HCT116 (cell line): Measurements from ENCODE around the gene SYDE1. TPM values are rescaled to one million over a fixed set of nuclear protein-coding genes. Genes with fewer than 3 reads are reported as not detected.

ENCODE experiments used
- ATAC-seq: fragments of 200-7000 bp; cut with Tn5 transposase; 2 replicates; pipeline ENCODE4 v1.9.1; 2020; ENCODE audit warnings: mild to moderate bottlenecking, moderate library complexity
- BruUV-seq: library from RNA; stranded (reverse); fragments of 400-500 nt; replicated peaks from 2 replicates; lab custom pipeline; 2021; lab: Mats Ljungman, UMichigan
- CTCF ChIA-PET: fragments of 300-600 bp; sonication (Branson Sonifier 250); formaldehyde crosslinking; loops from one replicate; lab custom pipeline; 2021; ENCODE audit warnings: antibody characterized with exemption; lab: Charles Lee
- POLR2A ChIA-PET: fragments of 300-600, 350-600 bp; sonication (Branson Sonifier 250); formaldehyde crosslinking; loops from one replicate; lab custom pipeline; 2021; ENCODE audit warnings: antibody characterized with exemption; lab: Charles Lee
- RAD21 ChIA-PET, 2 experiments: fragments of 300-600 bp; sonication (Branson Sonifier 250); formaldehyde crosslinking; loops; one replicate each; lab custom pipeline; 2023; ENCODE audit warnings: low total read pairs in 2 of 2; ENCODE audit not compliant: uncharacterized antibody in 2 of 2, unreplicated experiment in 2 of 2, low non-redundant PET in 1 of 2; lab: Charles Lee
- DNase-seq: peaks from one replicate; pipeline ENCODE4 v3.0.0-alpha.2; 2010; ENCODE audit warnings: low read depth, low spot score
- H2AFZ ChIP-seq: fragments of 200-600 bp; shearing (Covaris generic), sonication (generic); 2 replicates; pipeline ENCODE4 v1.6.1; 2017; ENCODE audit warnings: low read depth, mixed run types, mixed read lengths, antibody characterized with exemption, low read length; ENCODE audit not compliant: poor library complexity, severe bottlenecking
- H3K27ac ChIP-seq: 2 replicates; pipeline ENCODE4 v1.5.1; 2012; ENCODE audit warnings: low read depth, low read length
- H3K27me3 ChIP-seq: fragments of 200-600 bp; sonication (generic); 2 replicates; pipeline ENCODE4 v1.6.1; 2016; ENCODE audit warnings: mixed run types, low read length, mixed read lengths; ENCODE audit not compliant: insufficient read depth
- H3K36me3 ChIP-seq, 2 experiments: fragments of 200-500 bp in 1 of 2; fragments of 200-600 bp in 1 of 2; sonication (Bioruptor generic) in 1 of 2; sonication (generic) in 1 of 2; 2 replicates each; pipeline versions ENCODE4 v1.5.1 to v1.6.1; 2014 to 2016; ENCODE audit warnings: low read length in 2 of 2, inconsistent platforms in 1 of 2, mixed read lengths in 1 of 2, mixed run types in 1 of 2; ENCODE audit not compliant: insufficient read depth in 2 of 2, control insufficient read depth in 1 of 2
- H3K4me1 ChIP-seq, 2 experiments: fragments of 200-600 bp in 1 of 2; sonication (generic) in 1 of 2; 2 replicates each; pipeline versions ENCODE4 v1.5.1 to v1.6.1; 2012 to 2017; ENCODE audit warnings: low read length in 2 of 2, inconsistent platforms in 1 of 2, mild to moderate bottlenecking in 1 of 2, mixed read lengths in 1 of 2, mixed run types in 1 of 2, moderate library complexity in 1 of 2; ENCODE audit not compliant: insufficient read depth in 2 of 2, control insufficient read depth in 1 of 2
- H3K4me2 ChIP-seq: fragments of 200-600 bp; sonication (generic); 2 replicates; pipeline ENCODE4 v1.6.1; 2017; ENCODE audit warnings: mixed run types, low read length, mixed read lengths
- H3K4me3 ChIP-seq, 2 experiments: fragments of 200-600 bp in 1 of 2; sonication (generic) in 1 of 2; replicated peaks in 1 of 2; 2 replicates each; pipeline ENCODE4 v1.5.1; 2011 to 2016; ENCODE audit warnings: low read length in 2 of 2, control low read depth in 1 of 2, low read depth in 1 of 2, mild to moderate bottlenecking in 1 of 2, mixed read lengths in 1 of 2, mixed run types in 1 of 2
- H3K79me2 ChIP-seq: fragments of 200-600 bp; sonication (generic); 2 replicates; pipeline ENCODE4 v1.6.1; 2017; ENCODE audit warnings: mild to moderate bottlenecking, mixed run types, low read length, moderate library complexity, mixed read lengths; ENCODE audit not compliant: insufficient read depth
- H3K9ac ChIP-seq: fragments of 200-600 bp; sonication (generic); 2 replicates; pipeline ENCODE4 v1.6.1; 2016; ENCODE audit warnings: low read length, mixed read lengths
- H3K9me2 ChIP-seq: fragments of 200-600 bp; sonication (generic), shearing (Covaris generic); 2 replicates; pipeline ENCODE4 v1.6.1; 2017; ENCODE audit warnings: mixed run types, mild to moderate bottlenecking, moderate library complexity; ENCODE audit not compliant: insufficient read depth
- H3K9me3 ChIP-seq, 2 experiments: fragments of 200-500 bp in 1 of 2; fragments of 200-600 bp in 1 of 2; sonication (Bioruptor generic) in 1 of 2; sonication (generic) in 1 of 2; 2 replicates each; pipeline ENCODE4 v1.6.1; 2014 to 2017; ENCODE audit warnings: low read length in 2 of 2, mixed read lengths in 2 of 2, inconsistent platforms in 1 of 2, low read depth in 1 of 2, mild to moderate bottlenecking in 1 of 2, mixed run types in 1 of 2, moderate library complexity in 1 of 2; ENCODE audit not compliant: control insufficient read depth in 1 of 2, insufficient read depth in 1 of 2
- H4K20me1 ChIP-seq: fragments of 200-600 bp; sonication (generic), shearing (Covaris generic); 2 replicates; pipeline ENCODE4 v1.6.1; 2017; ENCODE audit warnings: mixed run types, mild to moderate bottlenecking, moderate library complexity; ENCODE audit not compliant: insufficient read depth
- CBX3 ChIP-seq: IDR thresholded peaks from 2 replicates; pipeline ENCODE4 v1.6.1; 2012; ENCODE audit warnings: low read depth
- CEBPB ChIP-seq: IDR thresholded peaks from 2 replicates; pipeline ENCODE4 v1.6.1; 2012; ENCODE audit warnings: low read depth
- EGR1 ChIP-seq: IDR thresholded peaks from 2 replicates; pipeline ENCODE4 v1.6.1; 2012; ENCODE audit warnings: low read depth
- ELF1 ChIP-seq: IDR thresholded peaks from 2 replicates; pipeline ENCODE4 v1.6.1; 2012; ENCODE audit warnings: low read depth, borderline replicate concordance
- EZH2 ChIP-seq: fragments of 200-600 bp; sonication (generic); IDR thresholded peaks from 2 replicates; pipeline ENCODE4 v1.6.1; 2017; ENCODE audit warnings: antibody characterized with exemption, mixed run types
- FOSL1 ChIP-seq: IDR thresholded peaks from 2 replicates; pipeline ENCODE4 v1.6.1; 2012; ENCODE audit warnings: low read depth
- JUND ChIP-seq: IDR thresholded peaks from 2 replicates; pipeline ENCODE4 v1.6.1; 2012
- POLR2AphosphoS5 ChIP-seq: IDR thresholded peaks from 2 replicates; pipeline ENCODE4 v1.6.1; 2011; ENCODE audit warnings: mild to moderate bottlenecking, low read depth, low read length, moderate library complexity
- RAD21 ChIP-seq: IDR thresholded peaks from 2 replicates; pipeline ENCODE4 v1.6.1; 2012; ENCODE audit warnings: low read depth, mild to moderate bottlenecking
- SIN3A ChIP-seq: IDR thresholded peaks from 2 replicates; pipeline ENCODE4 v1.6.1; 2012; ENCODE audit warnings: low read depth
- SRF ChIP-seq: IDR thresholded peaks from 2 replicates; pipeline ENCODE4 v1.6.1; 2012; ENCODE audit warnings: low read depth
- TCF7L2 ChIP-seq: IDR thresholded peaks from 2 replicates; pipeline ENCODE4 v1.7.0; 2011; ENCODE audit warnings: borderline replicate concordance, inconsistent platforms; ENCODE audit not compliant: insufficient read depth, insufficient read length; ENCODE audit errors: extremely low read depth
- YY1 ChIP-seq: IDR thresholded peaks from 2 replicates; pipeline ENCODE4 v1.6.1; 2011; ENCODE audit warnings: low read length, low read depth, moderate library complexity, mild to moderate bottlenecking; ENCODE audit not compliant: insufficient replicate concordance; ENCODE audit errors: extremely low read depth
- ZNF274 ChIP-seq: fragments of 200-500 bp; sonication (Bioruptor generic); IDR thresholded peaks from 2 replicates; pipeline ENCODE4 v1.6.1; 2014; ENCODE audit warnings: mild to moderate bottlenecking, low read depth, low read length, inconsistent platforms
- intact Hi-C: fragments of 100-400 bp; cut with micrococcal nuclease; formaldehyde crosslinking; loops from 2 replicates; pipeline ENCODE4 v1.10.0; 2022
- total RNA-seq: library from RNA; stranded (reverse); gene quantifications from one replicate; pipeline ENCODE4 v1.2.1, GENCODE V29; 2021; ENCODE audit not compliant: unreplicated experiment
- TF ChIP-seq, protein P1 (sequence below): IDR thresholded peaks from 2 replicates; pipeline ENCODE4 v1.6.1; 2012
- TF ChIP-seq, protein P2 (sequence below): IDR thresholded peaks from 2 replicates; pipeline ENCODE4 v1.6.1; 2011; ENCODE audit warnings: mild to moderate bottlenecking, low read length, moderate library complexity; ENCODE audit not compliant: insufficient replicate concordance; ENCODE audit errors: extremely low read depth

SYDE1 gene
- total RNA-seq, 1 experiment from 2014 or later = 4.9 TPM

DNA sequence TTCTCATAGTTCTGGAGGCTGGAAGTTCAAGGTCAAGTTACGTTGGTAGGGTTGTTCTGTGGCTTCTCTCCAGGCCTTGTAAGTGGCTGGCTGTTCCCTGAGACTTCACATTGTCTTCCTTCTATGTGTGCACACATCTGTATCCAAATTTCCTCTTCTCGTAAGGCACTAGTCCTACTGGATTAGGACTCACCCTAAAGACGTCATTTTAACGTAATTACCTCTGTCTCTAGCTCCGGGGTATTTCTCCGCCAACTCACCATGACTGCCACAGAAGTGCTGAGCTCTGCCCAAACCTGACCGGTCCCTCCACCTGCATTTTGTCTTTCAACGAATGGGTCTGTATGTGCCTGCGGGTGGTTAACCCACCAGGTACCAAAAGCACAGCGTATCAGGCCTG is 8.7 kb upstream of the SYDE1 start (continued):
- TF ChIP-seq FOSL1 = no peak
- no peak for TF ChIP-seq CEBPB
- TF ChIP-seq TCF7L2 = no peak
- TF ChIP-seq SIN3A = no peak
- TF ChIP-seq EZH2 = no peak
- TF ChIP-seq, protein P1, sequence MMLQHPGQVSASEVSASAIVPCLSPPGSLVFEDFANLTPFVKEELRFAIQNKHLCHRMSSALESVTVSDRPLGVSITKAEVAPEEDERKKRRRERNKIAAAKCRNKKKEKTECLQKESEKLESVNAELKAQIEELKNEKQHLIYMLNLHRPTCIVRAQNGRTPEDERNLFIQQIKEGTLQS = no peak
- TF ChIP-seq EGR1 = no peak
- TF ChIP-seq POLR2AphosphoS5 = no peak
- no peak for TF ChIP-seq YY1
- TF ChIP-seq, protein P2, sequence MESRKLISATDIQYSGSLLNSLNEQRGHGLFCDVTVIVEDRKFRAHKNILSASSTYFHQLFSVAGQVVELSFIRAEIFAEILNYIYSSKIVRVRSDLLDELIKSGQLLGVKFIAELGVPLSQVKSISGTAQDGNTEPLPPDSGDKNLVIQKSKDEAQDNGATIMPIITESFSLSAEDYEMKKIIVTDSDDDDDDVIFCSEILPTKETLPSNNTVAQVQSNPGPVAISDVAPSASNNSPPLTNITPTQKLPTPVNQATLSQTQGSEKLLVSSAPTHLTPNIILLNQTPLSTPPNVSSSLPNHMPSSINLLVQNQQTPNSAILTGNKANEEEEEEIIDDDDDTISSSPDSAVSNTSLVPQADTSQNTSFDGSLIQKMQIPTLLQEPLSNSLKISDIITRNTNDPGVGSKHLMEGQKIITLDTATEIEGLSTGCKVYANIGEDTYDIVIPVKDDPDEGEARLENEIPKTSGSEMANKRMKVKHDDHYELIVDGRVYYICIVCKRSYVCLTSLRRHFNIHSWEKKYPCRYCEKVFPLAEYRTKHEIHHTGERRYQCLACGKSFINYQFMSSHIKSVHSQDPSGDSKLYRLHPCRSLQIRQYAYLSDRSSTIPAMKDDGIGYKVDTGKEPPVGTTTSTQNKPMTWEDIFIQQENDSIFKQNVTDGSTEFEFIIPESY = no peak

DNA sequence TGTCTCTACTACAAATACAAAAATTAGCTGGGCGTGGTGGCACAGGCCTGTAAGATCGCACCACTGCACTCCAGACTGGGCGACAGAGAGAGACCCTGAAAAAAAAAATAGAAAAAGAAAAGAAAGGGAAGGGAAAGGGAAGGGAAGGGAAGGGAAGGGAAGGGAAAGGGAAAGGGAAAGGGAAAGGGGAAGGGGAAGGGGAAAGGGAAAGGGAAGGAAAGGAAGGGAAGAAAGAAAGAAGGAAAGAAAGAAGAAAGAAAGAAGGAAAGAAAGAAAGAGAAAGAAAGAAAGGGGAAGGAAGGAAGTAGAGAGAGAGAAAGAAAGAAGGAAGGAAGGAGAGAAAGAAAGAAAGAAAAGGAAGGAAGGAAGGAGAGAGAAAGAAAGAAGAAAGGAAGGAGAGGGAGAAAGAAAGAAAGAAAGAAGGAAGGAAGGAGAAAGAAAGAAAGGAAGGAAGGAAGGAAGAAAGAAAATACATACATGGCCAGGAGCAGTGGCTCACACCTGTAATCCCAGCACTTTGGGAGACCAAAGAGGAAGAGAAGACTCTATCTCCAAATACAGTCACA is 8.1 kb upstream of the SYDE1 start:
- no peak overlapping the region for H3K4me3 ChIP-seq
- no peak overlapping the region for H3K27ac ChIP-seq
- ChIA-PET RAD21 (no interaction called here), POLR2A (no interaction called here), CTCF (interaction anchor here (0.9 to 1.3 kb wide), 2 partner anchors 97 to 151 kb away, joined by 3 to 4 read pairs; no protein-coding TSS in a partner anchor)
- H3K9me2 ChIP-seq = no peaks in the 10 kb centered on the region
- no peaks in the 10 kb centered on the region for H3K79me2 ChIP-seq
- H3K4me2 ChIP-seq = no peak overlapping the region
- ATAC-seq (no peak), DNase-seq (no peak)
- H3K27me3 ChIP-seq = no peaks in the 10 kb centered on the region
- H3K4me1 ChIP-seq = no peaks in the 10 kb centered on the region
- H2AFZ ChIP-seq = no peak overlapping the region
- no TSS peak for BruUV-seq
- intact Hi-C loops = no loop called here
- TF ChIP-seq ELF1 = no peak
- TF ChIP-seq, protein P1 = no peak
- no peak for TF ChIP-seq TCF7L2
- TF ChIP-seq POLR2AphosphoS5 = no peak
- no peak for TF ChIP-seq CBX3
- no peak for TF ChIP-seq RAD21
- TF ChIP-seq JUND = no peak
- TF ChIP-seq YY1 = no peak
- TF ChIP-seq SRF = no peak
- TF ChIP-seq ZNF274 = no peak
- TF ChIP-seq FOSL1 = no peak
- no peak overlapping the region for H3K9ac ChIP-seq
- H3K36me3 ChIP-seq = no peaks in the 10 kb centered on the region
- H3K9me3 ChIP-seq = peaks cover 5 to 6% of the 10 kb centered on the region in 2 experiments; a peak in 2 of 4 replicates
- no peaks in the 10 kb centered on the region for H4K20me1 ChIP-seq
